ENCODE measurements around the gene CYP46A1.

CYP46A1 gene

DNA sequence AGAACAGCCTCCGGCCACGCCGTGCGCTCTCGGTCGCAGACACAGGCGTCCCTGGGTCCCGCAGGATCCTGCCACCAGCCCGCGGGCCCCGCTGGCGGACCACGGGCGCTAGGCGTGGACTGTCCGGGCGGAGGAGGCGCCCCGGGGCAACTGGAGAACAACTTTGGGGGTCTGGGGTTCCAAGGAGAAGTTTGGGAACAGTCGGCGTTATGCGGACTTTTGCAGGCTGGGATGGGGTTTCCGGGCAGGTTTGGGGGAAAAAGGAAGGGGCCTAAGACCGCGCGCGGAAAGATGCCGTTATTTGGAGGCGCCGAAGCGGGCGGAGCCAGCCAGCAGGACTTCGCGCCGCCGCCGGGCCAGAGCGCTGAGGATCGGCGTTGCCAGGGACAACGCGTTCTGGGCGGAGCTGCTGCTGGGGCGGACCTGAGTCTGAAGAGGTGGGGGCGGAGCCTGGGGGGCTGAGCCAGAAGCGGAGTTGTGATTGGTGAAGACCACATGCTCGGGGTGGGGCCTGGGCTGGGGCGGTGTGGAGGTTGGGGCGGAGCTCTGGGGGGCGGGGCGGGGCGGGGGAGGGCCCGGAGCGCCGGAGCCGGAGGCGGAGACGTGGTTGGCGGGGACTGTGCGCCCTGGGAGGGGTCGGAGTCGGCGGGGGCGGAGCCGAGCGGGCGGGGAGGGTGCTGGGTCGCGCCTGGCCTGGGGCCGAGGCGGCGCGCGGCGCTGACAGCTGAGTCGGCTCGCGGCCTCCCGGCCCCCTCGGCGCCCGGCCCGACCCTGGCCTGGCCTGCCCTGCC lies at the start of gene CYP46A1:
Gene CYP46A1 (plus strand): TSS at position 680 of the 791 bp plus-strand sequence. CDS start 120 bp downstream, outside the sequence.
- no peak for TF ChIP-seq GATA3 (IDR thresholded peaks at IDR 0.05; ENCODE audit: low read depth, low read length)
- TF ChIP-seq GATA2 (IDR thresholded peaks at IDR 0.05; ENCODE audit: low read depth, low read length): no peak

DNA sequence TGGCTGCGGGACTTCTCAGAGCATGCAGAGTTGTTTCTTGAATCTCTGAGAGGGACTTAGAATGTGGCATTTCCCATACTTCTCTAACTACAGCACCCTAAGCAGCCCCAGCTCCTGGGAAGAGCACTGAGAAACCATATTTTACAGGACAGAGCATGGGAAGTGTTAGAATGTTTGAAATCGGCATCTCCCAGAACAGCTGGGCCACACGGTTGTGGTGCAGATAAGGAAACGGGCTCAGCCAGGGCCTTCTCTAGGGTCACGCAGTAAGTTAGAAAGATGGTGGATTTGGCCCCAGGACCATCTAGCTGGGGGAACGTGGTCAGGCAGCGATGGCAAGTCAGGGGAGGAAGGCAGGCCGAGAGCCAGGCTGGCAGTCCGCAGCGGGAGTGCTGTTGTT lies 49.7 kb upstream of the CYP46A1 start:
- TF ChIP-seq GATA2 (IDR thresholded peaks at IDR 0.05; ENCODE audit: low read depth, low read length): no peak
- TF ChIP-seq GATA3 (IDR thresholded peaks at IDR 0.05; ENCODE audit: low read depth, low read length): no peak

GRCh38 chr14:99635116-99635515 lies 49.0 kb upstream of the CYP46A1 start:
- TF ChIP-seq GATA2 (IDR thresholded peaks at IDR 0.05; ENCODE audit: low read depth, low read length) (no peak), GATA3 (IDR thresholded peaks at IDR 0.05; ENCODE audit: low read depth, low read length) (no peak)

- TF ChIP-seq GATA3 (IDR thresholded peaks at IDR 0.05; ENCODE audit: low read depth, low read length): no peak
- TF ChIP-seq GATA2 (IDR thresholded peaks at IDR 0.05; ENCODE audit: low read depth, low read length): no peak
These were observed 47.6 kb upstream of the CYP46A1 start for GRCh38 chr14:99636487-99636886.

DNA sequence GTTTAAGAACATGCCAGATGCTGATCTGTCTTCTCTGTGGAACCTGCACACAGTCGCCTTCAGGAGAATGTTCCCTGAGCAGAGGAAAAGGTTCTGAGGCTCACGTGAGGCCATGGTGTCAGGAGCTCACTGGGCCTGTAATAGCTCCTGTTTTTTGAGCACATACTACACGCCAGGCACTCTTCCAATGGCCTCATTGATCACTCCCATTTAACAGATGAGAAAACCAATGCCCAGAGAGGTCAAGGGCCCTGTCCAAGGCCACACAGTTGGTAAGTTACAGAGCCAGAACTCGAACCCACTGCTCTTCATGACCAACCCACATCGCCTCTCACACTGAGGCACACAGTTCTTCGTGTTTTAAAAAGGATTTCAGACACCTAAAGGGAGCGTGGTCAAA lies 46.5 kb upstream of the CYP46A1 start:
- TF ChIP-seq GATA2 (IDR thresholded peaks at IDR 0.05; ENCODE audit: low read depth, low read length) (no peak), GATA3 (IDR thresholded peaks at IDR 0.05; ENCODE audit: low read depth, low read length) (no peak)

GRCh38 chr14:99643343-99643742 lies 40.8 kb upstream of the CYP46A1 start:
- TF ChIP-seq GATA2 (IDR thresholded peaks at IDR 0.05; ENCODE audit: low read depth, low read length): no peak
- TF ChIP-seq GATA3 (IDR thresholded peaks at IDR 0.05; ENCODE audit: low read depth, low read length): no peak

DNA sequence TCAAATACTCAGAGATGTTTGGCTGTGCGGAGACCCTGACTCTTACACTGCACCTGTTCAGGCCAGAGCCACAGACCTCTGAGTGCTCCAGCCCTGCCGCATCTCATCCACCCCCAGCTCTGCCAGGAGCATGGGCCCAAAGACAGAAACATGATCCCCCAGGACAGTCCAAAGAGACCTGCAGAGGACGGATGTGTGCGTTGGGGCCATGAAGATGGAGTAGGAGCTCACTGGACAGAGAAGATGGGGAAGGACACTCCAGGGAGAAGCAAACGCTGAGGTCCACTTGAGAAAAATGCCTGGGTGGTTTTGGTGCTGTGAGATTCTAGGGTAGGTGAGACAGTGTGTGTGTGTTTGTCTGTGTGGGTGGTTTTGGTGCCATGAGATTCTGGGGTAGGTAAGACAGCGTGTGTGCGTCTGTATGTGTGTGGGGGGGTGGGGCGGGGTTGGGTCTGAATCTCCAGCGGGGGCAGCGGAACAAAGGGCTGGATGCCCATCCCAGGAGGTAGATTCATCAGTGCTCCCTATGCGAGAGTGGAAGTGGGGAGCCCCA lies 40.0 kb upstream of the CYP46A1 start:
- TF ChIP-seq GATA2 (IDR thresholded peaks at IDR 0.05; ENCODE audit: low read depth, low read length) (no peak), GATA3 (IDR thresholded peaks at IDR 0.05; ENCODE audit: low read depth, low read length) (no peak)

- TF ChIP-seq GATA3 (IDR thresholded peaks at IDR 0.05; ENCODE audit: low read depth, low read length) (no peak), GATA2 (IDR thresholded peaks at IDR 0.05; ENCODE audit: low read depth, low read length) (no peak)
These were observed 39.2 kb upstream of the CYP46A1 start, which contains the start of gene HHIPL1 for GRCh38 chr14:99644723-99645544. Gene HHIPL1 (plus strand): TSS chr14:99645129. CDS start chr14:99645208, 79 bp downstream.

DNA sequence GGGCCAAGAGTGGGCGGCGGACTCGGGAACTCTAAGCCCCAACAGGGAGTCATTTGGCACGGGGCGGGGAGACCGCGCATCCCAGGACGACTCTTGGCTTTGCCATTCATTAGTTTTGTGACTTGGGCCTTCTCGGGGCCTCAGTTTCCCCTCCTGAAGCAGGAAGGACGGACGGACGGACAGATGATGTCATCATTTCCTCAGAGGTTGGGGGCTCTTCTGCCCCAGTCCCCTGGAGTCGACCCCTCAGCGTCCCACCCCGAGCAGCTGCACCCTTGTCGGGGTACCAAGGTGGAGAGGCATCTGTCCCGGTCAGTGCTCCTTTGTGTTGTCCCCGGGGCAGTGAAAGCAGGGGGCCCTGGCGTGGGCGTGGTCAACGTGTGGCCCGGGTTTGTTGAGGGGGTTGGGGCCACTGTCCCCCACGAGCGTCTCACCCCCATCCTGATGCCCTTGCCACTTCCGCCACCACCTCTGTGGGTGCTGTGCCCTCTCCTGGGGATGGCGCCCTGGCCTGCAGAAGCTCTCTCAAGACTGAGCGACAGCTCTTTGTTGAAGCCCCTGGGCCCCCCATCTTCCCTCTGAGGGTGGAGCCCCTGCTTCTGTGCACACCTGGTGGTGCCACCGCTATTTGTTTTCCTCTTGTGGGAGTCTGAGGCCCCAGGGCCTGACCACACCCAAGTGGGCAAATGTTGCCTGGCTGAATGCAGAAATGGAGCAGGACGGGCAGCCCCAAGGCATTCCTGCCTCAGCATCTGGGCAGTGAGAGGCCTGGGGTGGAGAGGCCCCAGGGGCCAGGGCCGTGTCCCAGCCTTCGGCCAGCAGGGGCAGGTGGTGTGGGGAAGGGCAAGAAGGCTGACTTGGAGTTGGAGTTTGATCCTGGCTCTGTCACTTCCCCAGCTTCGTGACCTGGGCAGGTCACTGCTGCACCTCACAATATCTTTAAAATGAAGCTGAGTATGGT lies 38.3 kb upstream of the CYP46A1 start:
- TF ChIP-seq GATA3 (IDR thresholded peaks at IDR 0.05; ENCODE audit: low read depth, low read length): no peak
- TF ChIP-seq GATA2 (IDR thresholded peaks at IDR 0.05; ENCODE audit: low read depth, low read length): no peak

DNA sequence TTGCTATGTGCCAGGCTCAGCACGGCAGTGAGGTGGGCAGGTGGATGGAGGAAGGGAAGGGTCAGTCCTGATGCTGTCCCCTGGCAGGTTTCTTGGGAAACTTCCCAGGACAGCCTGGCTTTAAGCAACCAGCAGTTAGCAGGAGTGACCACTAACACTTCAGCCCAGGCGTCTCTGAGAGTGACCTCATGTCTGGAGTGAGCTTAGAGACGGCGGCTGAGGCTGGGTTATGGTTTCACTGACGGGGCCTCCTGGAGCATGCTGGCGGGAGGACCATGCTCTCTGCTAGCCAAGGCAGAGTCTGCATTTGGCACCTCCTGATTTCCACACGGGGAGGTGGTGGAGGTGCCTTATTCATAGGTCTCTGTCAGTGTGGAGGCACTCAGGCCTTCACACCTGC lies 36.7 kb upstream of the CYP46A1 start:
- no peak for TF ChIP-seq GATA3 (IDR thresholded peaks at IDR 0.05; ENCODE audit: low read depth, low read length)
- TF ChIP-seq GATA2 (IDR thresholded peaks at IDR 0.05; ENCODE audit: low read depth, low read length): no peak

- no peak for TF ChIP-seq GATA3 (IDR thresholded peaks at IDR 0.05; ENCODE audit: low read depth, low read length)
- no peak for TF ChIP-seq GATA2 (IDR thresholded peaks at IDR 0.05; ENCODE audit: low read depth, low read length)
These were observed 35.9 kb upstream of the CYP46A1 start for GRCh38 chr14:99648027-99648784.

DNA sequence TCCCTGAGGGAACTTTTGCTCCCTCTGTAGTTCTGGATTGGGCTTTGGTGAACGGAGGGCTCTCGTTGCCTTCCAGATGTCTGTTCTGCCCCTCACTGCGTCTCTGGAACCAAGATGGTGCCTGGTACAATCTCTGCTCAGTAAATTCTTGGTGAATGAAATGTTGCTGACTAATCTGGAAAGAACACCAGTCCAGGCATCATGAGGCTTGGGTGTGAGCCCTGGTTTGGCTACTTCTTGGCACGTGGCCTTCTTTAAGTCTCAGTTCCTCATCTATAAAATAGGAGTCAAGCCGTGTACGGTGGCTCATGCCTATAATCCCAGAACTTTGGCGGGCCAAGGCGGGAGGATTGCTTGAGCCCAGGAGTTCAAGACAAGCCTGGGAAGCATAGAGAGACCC lies 34.9 kb upstream of the CYP46A1 start:
- TF ChIP-seq GATA3 (IDR thresholded peaks at IDR 0.05; ENCODE audit: low read depth, low read length) (no peak), GATA2 (IDR thresholded peaks at IDR 0.05; ENCODE audit: low read depth, low read length) (no peak)

DNA sequence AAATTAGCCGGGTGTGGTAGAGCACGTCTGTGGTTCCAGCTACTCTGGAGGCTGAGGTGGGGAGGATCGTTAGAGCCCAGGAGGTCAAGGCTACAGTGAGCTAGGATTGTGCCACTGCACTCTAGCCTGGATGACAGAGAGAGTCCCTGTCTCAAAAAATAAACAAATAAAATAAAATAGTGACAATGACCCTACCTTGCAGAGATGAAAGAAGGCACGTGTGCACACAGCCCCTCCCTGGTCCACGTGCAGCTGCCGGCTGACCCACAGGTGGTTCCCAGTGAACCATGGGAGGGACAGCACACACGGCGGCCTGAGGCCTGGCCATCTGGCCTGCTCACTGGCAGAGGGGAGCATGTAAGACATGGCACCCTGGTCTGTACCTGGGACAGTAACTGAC lies 34.5 kb upstream of the CYP46A1 start:
- no peak for TF ChIP-seq GATA2 (IDR thresholded peaks at IDR 0.05; ENCODE audit: low read depth, low read length)
- TF ChIP-seq GATA3 (IDR thresholded peaks at IDR 0.05; ENCODE audit: low read depth, low read length): no peak
